Esophagus (tissue), 2 donors: ENCODE measurements around the gene USH1C. TPM values are rescaled to one million over a fixed set of nuclear protein-coding genes. Genes with fewer than 3 reads are reported as not detected.

Experiments used
- H3K27ac ChIP-seq, 2 donors: one replicate each; pipeline ENCODE4 v1.5.1; 2013; ENCODE audit warnings: low read depth in 2 of 2, mild to moderate bottlenecking in 2 of 2, inconsistent platforms in 1 of 2, low read length in 1 of 2, moderate library complexity in 1 of 2
- H3K27me3 ChIP-seq, 2 donors: one replicate each; pipeline ENCODE4 v1.6.1; 2013; ENCODE audit warnings: low read length in 2 of 2, control low read depth in 1 of 2, mild to moderate bottlenecking in 1 of 2; ENCODE audit not compliant: insufficient read depth in 2 of 2, control insufficient read depth in 1 of 2
- H3K36me3 ChIP-seq, 2 donors: one replicate each; pipeline ENCODE4 v1.6.1; 2013; ENCODE audit warnings: low read length in 1 of 2; ENCODE audit not compliant: control insufficient read depth in 2 of 2, insufficient read depth in 2 of 2
- H3K4me1 ChIP-seq, 2 donors: one replicate each; pipeline ENCODE4 v1.6.1; 2013; ENCODE audit warnings: low read length in 1 of 2; ENCODE audit not compliant: control insufficient read depth in 2 of 2, insufficient read depth in 2 of 2
- H3K4me3 ChIP-seq, 2 donors: one replicate each; pipeline ENCODE4 v1.5.1; 2013; ENCODE audit warnings: low read length in 2 of 2, mild to moderate bottlenecking in 2 of 2, low read depth in 1 of 2, moderate library complexity in 1 of 2
- H3K9me3 ChIP-seq, 2 donors: one replicate each; pipeline ENCODE4 v1.6.1; 2013; ENCODE audit warnings: mild to moderate bottlenecking in 2 of 2, low read depth in 1 of 2, low read length in 1 of 2, moderate library complexity in 1 of 2; ENCODE audit not compliant: control insufficient read depth in 2 of 2, insufficient read depth in 1 of 2
- WGBS, 2 donors: extraction: QIAGEN DNeasy Blood & Tissue Kit; methylation state at CpG; one replicate each; pipeline ENCODE4 v1.1.7; 2013; 5-methylcytosine and 5-hydroxymethylcytosine counted together
- polyA plus RNA-seq, 2 donors: library from polyadenylated mRNA; stranded (reverse); fragments of 200-250 nt; gene quantifications; one replicate each; pipeline ENCODE4 v1.2.3, GENCODE V29; 2013
- donor health status: healthy with polysubstance abuse.
- donor health status: Bipolar disorder and iron deficiency.

USH1C gene
- polyA plus RNA-seq, 2 donors = 0.08 TPM

- Histone ChIP-seq H3K36me3 (no peaks in the 10 kb centered on the region), H3K4me3 (no peak overlapping the region), H3K4me1 (peaks cover 3 to 5% of the 10 kb centered on the region in 2 donors), H3K27me3 (peaks cover 0 to 12% of the 10 kb centered on the region in 2 donors), H3K27ac (no peak overlapping the region), H3K9me3 (no peaks in the 10 kb centered on the region)
- WGBS, 2 donors = 46 to 52% methylated on average over 3 of the region's 3 CpGs
Observed at GRCh38 chr11:17472467-17472866, 71.7 kb downstream of the USH1C start.

GRCh38 chr11:17471501-17471900 lies 72.7 kb downstream of the USH1C start:
- Histone ChIP-seq H3K36me3 (no peaks in the 10 kb centered on the region), H3K27me3 (peaks cover 0 to 4% of the 10 kb centered on the region in 2 donors), H3K9me3 (no peaks in the 10 kb centered on the region), H3K27ac (no peak overlapping the region), H3K4me3 (no peak overlapping the region), H3K4me1 (peaks cover 3 to 5% of the 10 kb centered on the region in 2 donors)
- WGBS, 2 donors = 80 to 85% methylated on average over 3 of the region's 3 CpGs

- no peak overlapping the region for H3K4me3 ChIP-seq
- 92 to 96% methylated on average over 6 of the region's 6 CpGs for WGBS, 2 donors
- H3K36me3 ChIP-seq = no peaks in the 10 kb centered on the region
- H3K4me1 ChIP-seq = no peaks in the 10 kb centered on the region
- H3K27me3 ChIP-seq = peaks cover 0 to 4% of the 10 kb centered on the region in 2 donors
- H3K9me3 ChIP-seq = no peaks in the 10 kb centered on the region
- no peak overlapping the region for H3K27ac ChIP-seq
Observed at GRCh38 chr11:17469998-17470397, 74.2 kb downstream of the USH1C start.

- no peak overlapping the region for H3K27ac ChIP-seq
- H3K4me3 ChIP-seq = no peak overlapping the region
- no peaks in the 10 kb centered on the region for H3K9me3 ChIP-seq
- H3K36me3 ChIP-seq = no peaks in the 10 kb centered on the region
- no peaks in the 10 kb centered on the region for H3K27me3 ChIP-seq
- WGBS, 2 donors = 82 to 90% methylated on average over 4 of the region's 4 CpGs
- no peaks in the 10 kb centered on the region for H3K4me1 ChIP-seq
Observed at GRCh38 chr11:17468122-17468521, 76.1 kb downstream of the USH1C start.

- Histone ChIP-seq H3K4me1 (no peaks in the 10 kb centered on the region), H3K4me3 (no peak overlapping the region), H3K36me3 (no peaks in the 10 kb centered on the region), H3K27ac (no peak overlapping the region), H3K27me3 (no peaks in the 10 kb centered on the region), H3K9me3 (no peaks in the 10 kb centered on the region)
- WGBS, 2 donors = 71 to 73% methylated on average over 11 of the region's 11 CpGs
Observed at GRCh38 chr11:17463546-17464174, 80.6 kb downstream of the USH1C start.

- H3K27me3 ChIP-seq = no peaks in the 10 kb centered on the region
- H3K27ac ChIP-seq = no peak overlapping the region
- no peak overlapping the region for H3K4me3 ChIP-seq
- H3K36me3 ChIP-seq = no peaks in the 10 kb centered on the region
- no peaks in the 10 kb centered on the region for H3K4me1 ChIP-seq
- 60 to 62% methylated on average over 13 of the region's 13 CpGs for WGBS, 2 donors
- H3K9me3 ChIP-seq = no peaks in the 10 kb centered on the region
Observed at GRCh38 chr11:17462940-17463339, 81.3 kb downstream of the USH1C start.

GRCh38 chr11:17460406-17460805 lies 83.8 kb downstream of the USH1C start:
- Histone ChIP-seq H3K4me3 (no peak overlapping the region), H3K36me3 (no peaks in the 10 kb centered on the region), H3K4me1 (no peaks in the 10 kb centered on the region), H3K9me3 (no peaks in the 10 kb centered on the region), H3K27me3 (no peaks in the 10 kb centered on the region), H3K27ac (no peak overlapping the region)
- 90 to 92% methylated on average over 12 of the region's 12 CpGs for WGBS, 2 donors

- Histone ChIP-seq H3K4me1 (no peaks in the 10 kb centered on the region), H3K4me3 (no peak overlapping the region), H3K9me3 (no peaks in the 10 kb centered on the region), H3K27ac (no peak overlapping the region), H3K27me3 (no peaks in the 10 kb centered on the region), H3K36me3 (no peaks in the 10 kb centered on the region)
- whole genome bisulfite sequencing, 2 donors = 50 to 62% methylated on average over 9 of the region's 9 CpGs
Observed at GRCh38 chr11:17459236-17459896, 84.8 kb downstream of the USH1C start.

GRCh38 chr11:17458268-17458667 lies 85.9 kb downstream of the USH1C start:
- WGBS, 2 donors = 51 to 56% methylated on average over 8 of the region's 8 CpGs
- Histone ChIP-seq H3K4me3 (no peak overlapping the region), H3K27me3 (no peaks in the 10 kb centered on the region), H3K36me3 (no peaks in the 10 kb centered on the region), H3K27ac (no peak overlapping the region), H3K9me3 (no peaks in the 10 kb centered on the region), H3K4me1 (no peaks in the 10 kb centered on the region)
